Measurements from ENCODE around the gene CLMN.

CLMN gene

GRCh38 chr14:95258754-95259593, 60.7 kb downstream of the CLMN start:
- DNase-seq: no peak

- no peak for DNase-seq
Observed at GRCh38 chr14:95258156-95258555, 61.6 kb downstream of the CLMN start.

DNA sequence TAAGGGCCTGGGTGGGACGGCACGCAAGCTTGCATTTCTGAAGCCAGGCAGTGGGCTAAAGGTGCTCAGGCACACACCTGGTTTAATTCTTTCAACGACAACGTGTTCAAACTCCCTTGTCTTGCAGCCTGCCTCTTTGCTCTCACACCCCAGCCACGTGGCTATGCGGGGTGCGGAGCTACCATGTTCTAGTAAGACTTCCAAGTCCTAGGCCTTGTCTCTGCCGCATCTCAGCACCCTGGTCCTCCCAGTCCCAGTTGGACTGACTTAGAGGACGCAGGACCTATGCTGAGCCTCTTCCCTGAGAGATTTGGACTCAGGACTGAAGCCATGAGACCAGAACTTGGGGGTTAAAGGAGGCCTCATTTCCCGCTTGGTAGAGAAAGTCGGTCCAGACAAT, 62.2 kb downstream of the CLMN start:
- DNase-seq: no peak

- DNase-seq: no peak
Observed at GRCh38 chr14:95256776-95257060, 63.0 kb downstream of the CLMN start.

DNA sequence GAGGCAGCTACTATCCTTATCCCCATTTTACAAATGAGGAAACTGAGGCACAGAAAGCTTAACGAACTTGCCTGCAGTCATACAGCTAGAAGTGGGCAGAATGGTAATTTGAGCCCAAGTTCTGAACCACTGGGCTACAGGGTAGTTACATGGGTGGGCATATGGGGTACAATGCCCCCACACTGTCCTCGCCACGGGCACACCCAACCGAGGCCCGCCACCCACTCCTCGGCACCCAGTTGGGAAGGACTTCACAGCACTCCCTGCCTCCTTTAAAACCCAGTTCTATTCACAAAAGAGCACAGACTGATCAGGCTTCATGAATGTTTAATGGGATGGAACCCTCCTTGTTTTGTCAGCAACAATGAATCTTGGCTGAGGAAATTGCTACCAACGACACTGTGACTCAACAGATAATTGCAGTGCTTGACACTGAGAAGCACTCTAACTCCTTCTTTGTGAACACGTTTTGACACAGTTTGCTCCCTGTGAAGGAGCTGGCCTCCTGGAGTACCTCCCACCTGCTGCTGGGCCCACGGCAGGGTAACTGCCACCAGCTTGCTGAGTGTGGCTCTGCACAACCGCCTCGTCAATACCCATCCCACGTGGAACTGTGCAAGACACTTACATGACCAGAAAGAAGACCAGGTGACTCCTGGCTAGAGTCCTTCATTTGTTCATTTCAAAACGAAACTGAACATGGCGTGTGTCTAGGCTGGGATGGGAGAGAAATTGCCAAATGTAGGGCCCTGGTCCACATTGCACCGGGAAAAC, 63.5 kb downstream of the CLMN start:
- DNase-seq: no peak

GRCh38 chr14:95255487-95255886, 64.2 kb downstream of the CLMN start:
- no peak for DNase-seq

- DNase-seq: no peak
Observed at GRCh38 chr14:95255013-95255412, 64.7 kb downstream of the CLMN start.

- DNase-seq: no peak
Observed at GRCh38 chr14:95254288-95254687, 65.4 kb downstream of the CLMN start.

- no peak for DNase-seq
Observed at GRCh38 chr14:95253039-95253630, 66.6 kb downstream of the CLMN start.

DNA sequence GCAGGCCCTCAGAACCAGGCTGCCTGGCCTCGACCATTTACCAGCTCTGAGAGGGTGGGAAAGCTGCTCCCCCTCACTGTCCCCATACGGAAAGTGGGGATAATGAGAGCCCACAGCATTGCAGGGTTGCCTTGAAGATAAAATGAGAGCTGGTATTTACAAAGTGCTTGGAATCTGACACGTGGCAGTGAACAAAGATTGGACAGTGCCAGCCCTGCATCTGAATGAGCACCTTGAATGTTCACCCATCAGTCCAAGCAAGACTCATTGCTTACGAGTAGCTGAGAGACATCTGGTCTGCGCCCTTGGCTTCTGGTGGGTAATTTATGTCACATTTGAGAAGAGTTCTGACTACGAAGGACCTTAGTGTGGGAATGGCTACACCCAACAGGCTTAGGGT, 67.5 kb downstream of the CLMN start:
- no peak for DNase-seq

DNA sequence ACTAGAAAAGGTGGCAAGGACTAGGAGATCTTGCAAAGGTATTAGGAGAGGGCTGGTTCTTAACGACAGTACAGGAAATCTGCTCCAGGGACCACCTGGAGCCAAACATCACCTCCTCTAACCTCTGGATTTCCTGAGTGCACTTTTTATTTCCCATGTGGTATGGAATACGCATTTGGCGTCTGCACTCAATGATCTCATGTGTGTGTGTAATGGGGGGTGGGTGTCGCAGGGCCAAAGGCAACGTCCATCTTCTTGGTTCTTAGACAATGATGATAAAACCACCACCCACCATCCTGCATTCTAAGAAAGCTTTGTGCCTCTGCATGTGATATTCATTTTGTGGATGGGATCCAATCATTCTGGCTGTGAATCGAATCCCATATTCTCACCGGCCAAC, 68.8 kb downstream of the CLMN start:
- DNase-seq: no peak

DNA sequence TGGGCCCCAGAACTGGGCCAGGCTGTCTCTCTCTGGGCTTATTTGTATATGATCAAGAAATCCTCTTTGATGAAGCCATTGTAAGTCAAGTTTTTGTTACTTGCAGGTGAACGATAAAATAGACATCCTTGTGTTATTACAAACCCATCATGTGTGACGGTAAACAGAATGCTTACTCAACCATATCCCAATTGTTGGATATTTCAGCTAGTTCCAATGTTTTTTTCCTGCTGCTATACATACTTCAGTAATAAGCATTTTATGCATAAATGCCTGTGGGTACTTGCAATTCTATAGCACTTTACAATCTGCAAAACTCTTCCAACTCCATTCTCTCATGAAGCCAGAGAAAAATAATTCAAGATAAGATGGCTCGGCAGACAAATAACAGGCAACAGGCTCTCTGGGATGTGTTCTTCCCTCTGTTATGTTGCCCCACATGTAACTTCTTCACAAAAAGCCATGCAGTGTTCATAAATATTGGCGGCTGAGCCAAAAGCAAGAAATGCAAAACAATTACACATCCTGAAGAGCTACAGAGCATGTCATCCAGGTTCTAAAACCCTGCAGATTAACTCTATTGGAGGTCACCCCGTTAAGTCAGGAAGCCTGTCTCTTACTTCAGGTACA, 69.5 kb downstream of the CLMN start:
- no peak for DNase-seq

DNA sequence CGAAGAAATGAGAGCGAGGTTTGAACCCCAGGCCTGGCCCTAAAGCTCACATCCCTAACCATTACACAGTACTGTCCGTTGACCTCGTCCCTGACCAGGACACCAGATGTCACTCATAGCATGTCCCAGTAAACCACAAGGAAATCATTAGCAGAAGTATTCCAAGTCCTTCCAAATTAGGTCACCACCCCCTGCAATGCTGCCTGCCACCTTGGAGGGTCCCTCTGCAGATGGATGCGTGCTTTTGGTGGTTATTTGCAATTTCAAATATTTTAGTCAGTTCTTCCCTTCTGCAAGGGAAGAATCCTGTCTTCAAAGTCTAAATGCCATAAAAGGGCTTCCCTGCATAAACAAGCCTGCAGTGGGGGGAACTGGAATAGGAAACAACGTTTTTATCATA, 71.3 kb downstream of the CLMN start:
- no peak for DNase-seq

DNA sequence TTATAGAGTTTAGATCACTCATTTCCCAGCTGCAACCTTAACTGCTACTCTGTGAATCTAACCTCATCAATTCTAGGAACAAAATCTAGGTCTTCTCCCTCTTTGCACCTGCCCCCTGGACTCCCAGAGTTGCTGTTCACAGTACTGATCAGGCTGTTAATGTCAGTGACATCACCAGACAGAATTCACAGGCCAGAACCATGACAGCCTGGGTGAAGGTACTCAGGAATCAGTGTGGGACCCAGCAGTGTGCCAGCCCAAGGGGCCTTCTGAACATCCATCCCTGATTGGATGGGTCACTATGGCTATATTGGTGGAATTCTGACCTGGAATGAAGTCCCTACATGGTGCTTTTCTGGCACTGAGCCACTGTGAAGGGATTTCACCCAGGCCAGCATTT, 72.8 kb downstream of the CLMN start:
- DNase-seq: no peak

DNA sequence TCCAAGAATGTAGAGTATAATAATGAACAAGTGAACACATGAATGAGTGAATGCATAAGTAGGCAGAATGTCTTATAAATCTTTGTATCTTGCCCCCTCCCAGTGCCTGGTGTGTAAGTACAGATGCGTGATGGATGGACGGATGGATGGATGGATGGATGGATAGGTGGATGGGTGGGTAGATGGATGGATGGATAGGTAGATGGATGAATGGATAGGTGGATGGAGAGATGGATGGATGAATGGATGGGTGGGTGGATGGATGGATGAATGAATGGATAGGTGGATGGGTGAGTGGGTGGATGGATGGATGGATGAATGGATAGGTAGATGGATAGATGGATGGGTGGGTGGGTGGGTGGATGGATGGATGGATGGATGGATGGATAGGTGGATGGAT, 74.4 kb downstream of the CLMN start:
- DNase-seq: no peak

- no peak for DNase-seq
Observed at GRCh38 chr14:95244587-95244986, 75.1 kb downstream of the CLMN start.

GRCh38 chr14:95242870-95243269, 76.8 kb downstream of the CLMN start:
- no peak for DNase-seq

DNA sequence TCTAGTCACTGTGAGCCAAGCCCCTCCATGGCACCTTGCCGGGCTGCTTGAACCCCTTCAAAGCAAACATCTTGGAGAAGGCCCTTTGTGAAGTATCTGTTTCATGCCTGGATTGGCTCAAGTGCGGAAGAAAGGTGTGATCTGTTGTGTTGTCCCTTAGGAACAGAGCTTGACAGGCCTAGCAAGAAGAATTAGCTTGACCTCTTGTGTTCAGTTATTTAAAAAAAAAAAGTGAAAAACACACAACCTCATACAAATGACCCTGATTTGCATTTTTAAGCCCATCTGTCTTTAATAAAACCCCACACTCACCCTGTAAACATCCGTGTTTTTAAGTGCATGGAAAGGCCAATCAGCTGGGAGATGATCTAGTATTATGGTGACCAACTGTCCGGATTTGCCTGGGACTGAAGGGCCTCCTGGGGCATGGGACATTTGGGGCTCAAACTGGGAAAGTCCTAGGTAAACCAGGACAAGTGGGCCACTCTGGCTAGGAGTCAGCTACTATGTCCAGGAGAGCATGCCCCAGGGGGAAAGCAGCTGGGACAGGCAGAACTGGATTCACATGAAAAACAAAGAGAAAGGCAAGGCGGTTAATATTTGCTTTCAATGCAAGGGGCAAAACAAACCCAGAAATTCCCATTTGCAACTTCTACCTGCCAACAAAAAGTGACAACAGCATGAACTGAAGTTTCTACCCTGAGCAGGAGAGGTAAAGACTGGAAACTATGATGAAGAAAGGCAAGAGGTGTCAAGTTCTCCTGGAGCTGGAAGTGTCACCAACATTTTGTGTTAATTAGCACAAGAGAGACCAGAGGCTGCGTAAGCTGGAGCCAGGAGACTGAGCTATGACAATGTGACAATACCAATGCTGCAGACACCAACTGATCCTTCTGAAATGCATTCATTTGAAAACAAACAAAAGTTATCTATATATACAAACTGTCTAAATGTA, 78.6 kb downstream of the CLMN start:
- DNase-seq: no peak

- no peak for DNase-seq
Observed at GRCh38 chr14:95238487-95239298, 81.0 kb downstream of the CLMN start.

DNA sequence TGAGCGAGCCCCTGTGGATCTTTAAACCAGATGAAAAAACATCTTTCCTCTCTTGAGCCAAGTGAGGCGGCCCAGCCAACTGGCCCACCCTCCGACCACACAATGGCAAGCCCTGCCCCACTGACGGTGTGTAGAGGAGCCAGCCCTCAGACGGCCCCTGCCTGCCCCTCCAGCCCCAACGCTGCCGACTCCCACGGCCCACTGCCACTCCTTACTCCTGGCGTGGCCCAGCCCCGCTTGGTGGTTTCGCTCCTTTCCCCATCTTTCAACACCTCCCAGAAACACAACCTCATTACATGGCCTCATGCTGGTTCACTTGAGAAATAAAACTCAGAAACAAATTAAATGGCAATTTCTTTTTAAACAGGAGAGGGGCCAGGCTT, 81.8 kb downstream of the CLMN start:
- DNase-seq: no peak

DNA sequence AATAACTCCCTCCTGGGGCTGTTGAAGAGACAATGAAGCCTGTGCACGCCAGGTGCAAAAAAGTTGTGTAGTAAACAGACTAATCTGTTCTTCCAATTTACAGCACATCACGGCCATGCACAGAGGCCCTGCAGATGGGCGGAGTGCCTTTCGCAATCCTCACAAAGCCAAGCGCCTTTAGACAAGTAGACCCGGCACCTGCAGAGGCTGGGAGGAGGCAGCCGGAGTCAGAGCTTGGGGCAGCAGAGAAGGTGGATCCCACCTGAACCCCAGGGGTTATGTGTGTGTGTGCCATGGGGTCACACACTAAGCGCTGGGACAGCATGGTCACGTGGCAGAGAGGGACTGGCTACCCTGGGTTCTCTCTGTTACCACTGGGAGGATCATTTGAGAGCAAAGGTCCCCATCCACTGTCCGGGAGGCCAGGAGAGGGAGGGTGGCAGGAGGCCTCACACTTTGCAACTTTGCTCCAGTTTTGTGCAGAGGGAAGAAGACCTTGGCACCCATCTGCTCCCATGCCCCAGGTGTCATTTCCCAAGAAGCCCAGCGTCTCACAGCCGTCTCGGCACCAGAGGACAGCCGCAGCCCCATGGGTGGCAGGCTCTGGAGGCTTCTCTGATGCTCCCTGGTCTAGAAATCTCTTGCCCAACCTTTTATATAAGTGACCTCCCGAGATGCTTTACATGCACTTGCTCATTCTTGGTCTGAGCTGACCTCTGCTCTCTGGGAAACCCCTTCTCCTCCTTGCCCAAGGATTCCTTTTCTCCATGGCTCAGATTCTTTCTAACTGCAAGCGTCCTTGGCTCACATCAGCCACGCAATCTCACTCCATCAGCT, 82.4 kb downstream of the CLMN start:
- DNase-seq: no peak
